Gastrocnemius medialis (tissue), 4 donors: ENCODE results near the gene EPS8L2.

Experiments
- CTCF ChIP-seq, 5 experiments: fragments of 450-650 bp in 3 of 5; fragments of 200-600 bp in 2 of 5; sonication (generic) in 2 of 5; IDR thresholded peaks in 4 of 5; conservative IDR thresholded peaks in 1 of 5; 1 replicate in 4 of 5; 2 replicates in 1 of 5; pipeline ENCODE4 v1.5.1; 2016 to 2019; ENCODE audit warnings: antibody characterized with exemption in 5 of 5, mild to moderate bottlenecking in 3 of 5, moderate library complexity in 3 of 5
- POLR2A ChIP-seq, 2 donors: fragments of 450-650 bp; IDR thresholded peaks; one replicate each; pipeline ENCODE4 v1.6.1; 2017; ENCODE audit warnings: antibody characterized with exemption in 2 of 2, mild to moderate bottlenecking in 2 of 2, moderate library complexity in 2 of 2

GRCh38 chr11:687751-688150 is 18.3 kb upstream of the EPS8L2 start:
- no peak for TF ChIP-seq CTCF (IDR thresholded peaks at IDR 0.05 in 4 of 5, conservative IDR thresholded peaks at IDR 0.05 in 1 of 5)
- no peak for TF ChIP-seq POLR2A (IDR thresholded peaks at IDR 0.05)
